Panc1 (cell line): ENCODE data around the gene SLC9A8.
"Not testable (repeated sequence)": the region's sequence is repeated elsewhere in the genome, so short reads cannot be mapped to it uniquely, and the experiment has no call there.

ENCODE experiments used
- POLR2AphosphoS5 ChIP-seq: IDR thresholded peaks from 2 replicates; pipeline ENCODE4 v1.6.1; 2012; ENCODE audit warnings: mild to moderate bottlenecking, low read depth, low read length, moderate library complexity
- REST ChIP-seq, 2 experiments: IDR thresholded peaks; 2 replicates each; pipeline ENCODE4 v1.6.1; 2011 to 2012; ENCODE audit warnings: low read depth in 2 of 2, control low read depth in 1 of 2, low read length in 1 of 2, mild to moderate bottlenecking in 1 of 2, moderate library complexity in 1 of 2; ENCODE audit not compliant: insufficient read depth in 1 of 2
- SIN3A ChIP-seq: IDR thresholded peaks from 2 replicates; pipeline ENCODE4 v1.6.1; 2012; ENCODE audit warnings: low read depth, mild to moderate bottlenecking, low read length, moderate library complexity, borderline replicate concordance; ENCODE audit not compliant: insufficient read depth
- TCF7L2 ChIP-seq: IDR thresholded peaks from 2 replicates; pipeline ENCODE4 v1.6.1; 2011; ENCODE audit warnings: mild to moderate bottlenecking, low read depth, low read length, inconsistent platforms
- TF ChIP-seq, protein P1 (sequence below): fragments of 450-650 bp; IDR thresholded peaks from 2 replicates; pipeline ENCODE4 v1.5.1; 2017; ENCODE audit warnings: mild to moderate bottlenecking

GRCh38 chr20:49895474-49896093, 83.0 kb downstream of the SLC9A8 start:
- TF ChIP-seq, protein P1, sequence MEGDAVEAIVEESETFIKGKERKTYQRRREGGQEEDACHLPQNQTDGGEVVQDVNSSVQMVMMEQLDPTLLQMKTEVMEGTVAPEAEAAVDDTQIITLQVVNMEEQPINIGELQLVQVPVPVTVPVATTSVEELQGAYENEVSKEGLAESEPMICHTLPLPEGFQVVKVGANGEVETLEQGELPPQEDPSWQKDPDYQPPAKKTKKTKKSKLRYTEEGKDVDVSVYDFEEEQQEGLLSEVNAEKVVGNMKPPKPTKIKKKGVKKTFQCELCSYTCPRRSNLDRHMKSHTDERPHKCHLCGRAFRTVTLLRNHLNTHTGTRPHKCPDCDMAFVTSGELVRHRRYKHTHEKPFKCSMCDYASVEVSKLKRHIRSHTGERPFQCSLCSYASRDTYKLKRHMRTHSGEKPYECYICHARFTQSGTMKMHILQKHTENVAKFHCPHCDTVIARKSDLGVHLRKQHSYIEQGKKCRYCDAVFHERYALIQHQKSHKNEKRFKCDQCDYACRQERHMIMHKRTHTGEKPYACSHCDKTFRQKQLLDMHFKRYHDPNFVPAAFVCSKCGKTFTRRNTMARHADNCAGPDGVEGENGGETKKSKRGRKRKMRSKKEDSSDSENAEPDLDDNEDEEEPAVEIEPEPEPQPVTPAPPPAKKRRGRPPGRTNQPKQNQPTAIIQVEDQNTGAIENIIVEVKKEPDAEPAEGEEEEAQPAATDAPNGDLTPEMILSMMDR: not testable (repeated sequence)
- not testable (repeated sequence) for TF ChIP-seq REST (IDR thresholded peaks at IDR 0.05; ENCODE audit: insufficient read depth in 1 of 2, low read depth in 2 of 2, low read length in 1 of 2); POLR2AphosphoS5; TCF7L2; SIN3A
